Measurements from ENCODE around the gene CHMP1A. TPM values are rescaled to one million over a fixed set of nuclear protein-coding genes. Genes with fewer than 3 reads are reported as not detected.

CHMP1A gene
- total RNA-seq, 4 donors from 2014 or later = 54.5 to 101 (median 82.2) TPM

GRCh38 chr16:89600427-89600826, 57.1 kb downstream of the CHMP1A start:
- H3K4me1 ChIP-seq = peaks cover 0 to 12% (median 0%) of the 10 kb centered on the region in 3 donors
- ATAC-seq = no peak

GRCh38 chr16:89599902-89600301, 57.6 kb downstream of the CHMP1A start:
- Histone ChIP-seq H3K36me3 (no peaks in the 10 kb centered on the region), H3K9me3 (no peaks in the 10 kb centered on the region), H3K27ac (no peak overlapping the region), H3K4me3 (no peak overlapping the region), H3K27me3 (peaks cover 31% of the 10 kb centered on the region), H3K4me1 (peaks cover 0 to 12% (median 0%) of the 10 kb centered on the region in 3 donors)
- WGBS, 2 donors (ENCODE audit: low coverage in 1 of 2) = 100% methylated on average over 1 of the region's 10 CpGs; no CpG with 5 or more reads in 1 of the 2 donors
- ATAC-seq = no peak
- no peak for TF ChIP-seq EP300 (IDR thresholded peaks at IDR 0.05)
- TF ChIP-seq CTCF (IDR thresholded peaks at IDR 0.05) = no peak
- no peak for TF ChIP-seq POLR2A (IDR thresholded peaks at IDR 0.05)
- no peak for TF ChIP-seq POLR2AphosphoS5 (IDR thresholded peaks at IDR 0.05)

More at GRCh38 chr16:89600427-89600826, 57.1 kb downstream of the CHMP1A start:
- H3K27me3 ChIP-seq = peaks cover 36% of the 10 kb centered on the region
- H3K9me3 ChIP-seq = no peaks in the 10 kb centered on the region
- H3K36me3 ChIP-seq = no peaks in the 10 kb centered on the region
- TF ChIP-seq POLR2AphosphoS5 (IDR thresholded peaks at IDR 0.05) (no peak), CTCF (IDR thresholded peaks at IDR 0.05) (no peak), EP300 (IDR thresholded peaks at IDR 0.05) (no peak), POLR2A (IDR thresholded peaks at IDR 0.05) (no peak)
- 74 to 90% methylated on average over 3 to 6 of the region's 12 CpGs for WGBS, 2 donors (ENCODE audit: low coverage in 1 of 2)
- H3K4me3 ChIP-seq = no peak overlapping the region
- H3K27ac ChIP-seq = no peak overlapping the region

GRCh38 chr16:89599451-89599858, 58.1 kb downstream of the CHMP1A start:
- ATAC-seq = no peak
- H3K27me3 ChIP-seq = peaks cover 26% of the 10 kb centered on the region
- 61% methylated on average over 4 of the region's 8 CpGs; no CpG with 5 or more reads in 1 of the 2 donors for WGBS, 2 donors (ENCODE audit: low coverage in 1 of 2)

GRCh38 chr16:89598199-89598598, 59.3 kb downstream of the CHMP1A start:
- peaks cover 0 to 12% (median 0%) of the 10 kb centered on the region in 3 donors for H3K4me1 ChIP-seq
- WGBS, 2 donors (ENCODE audit: low coverage in 1 of 2) = no CpG with 5 or more reads among the region's 14 CpGs
- peaks cover 18% of the 10 kb centered on the region for H3K27me3 ChIP-seq
- no peak overlapping the region for H3K4me3 ChIP-seq
- ATAC-seq = no peak
- H3K36me3 ChIP-seq = no peaks in the 10 kb centered on the region
- H3K9me3 ChIP-seq = no peaks in the 10 kb centered on the region
- H3K27ac ChIP-seq = no peak overlapping the region
- TF ChIP-seq POLR2A (IDR thresholded peaks at IDR 0.05) (no peak), CTCF (IDR thresholded peaks at IDR 0.05) (no peak), EP300 (IDR thresholded peaks at IDR 0.05) (no peak), POLR2AphosphoS5 (IDR thresholded peaks at IDR 0.05) (no peak)

More at GRCh38 chr16:89599451-89599858, 58.1 kb downstream of the CHMP1A start:
- no peak overlapping the region for H3K4me3 ChIP-seq
- H3K36me3 ChIP-seq = no peaks in the 10 kb centered on the region
- H3K4me1 ChIP-seq = peaks cover 0 to 12% (median 0%) of the 10 kb centered on the region in 3 donors
- H3K9me3 ChIP-seq = no peaks in the 10 kb centered on the region
- no peak for TF ChIP-seq POLR2AphosphoS5 (IDR thresholded peaks at IDR 0.05)
- TF ChIP-seq EP300 (IDR thresholded peaks at IDR 0.05) = no peak
- no peak for TF ChIP-seq POLR2A (IDR thresholded peaks at IDR 0.05)
- no peak for TF ChIP-seq CTCF (IDR thresholded peaks at IDR 0.05)
- H3K27ac ChIP-seq = no peak overlapping the region

- no peaks in the 10 kb centered on the region for H3K36me3 ChIP-seq
- TF ChIP-seq EP300 (IDR thresholded peaks at IDR 0.05) (no peak), POLR2A (IDR thresholded peaks at IDR 0.05) (no peak), CTCF (IDR thresholded peaks at IDR 0.05) (no peak), POLR2AphosphoS5 (IDR thresholded peaks at IDR 0.05) (no peak)
- H3K4me1 ChIP-seq = peaks cover 0 to 1% (median 0%) of the 10 kb centered on the region in 3 donors
- H3K27ac ChIP-seq = no peak overlapping the region
- no peak for ATAC-seq
- H3K9me3 ChIP-seq = no peaks in the 10 kb centered on the region
- no peak overlapping the region for H3K4me3 ChIP-seq
- H3K27me3 ChIP-seq = peaks cover 7% of the 10 kb centered on the region
- 81% methylated on average over 6 of the region's 19 CpGs; no CpG with 5 or more reads in 1 of the 2 donors for WGBS, 2 donors (ENCODE audit: low coverage in 1 of 2)
Measured at GRCh38 chr16:89596957-89597649, 60.4 kb downstream of the CHMP1A start.
